CD4-positive, alpha-beta T cell treated with Interleukin-17A for 4 hours (primary cell): ENCODE results near the gene MAB21L2.

ENCODE experiments used
- DNase-seq: peaks from one replicate; pipeline ENCODE4 v3.0.0-alpha.2; 2020; ENCODE audit warnings: mixed read lengths

Gene MAB21L2

DNA sequence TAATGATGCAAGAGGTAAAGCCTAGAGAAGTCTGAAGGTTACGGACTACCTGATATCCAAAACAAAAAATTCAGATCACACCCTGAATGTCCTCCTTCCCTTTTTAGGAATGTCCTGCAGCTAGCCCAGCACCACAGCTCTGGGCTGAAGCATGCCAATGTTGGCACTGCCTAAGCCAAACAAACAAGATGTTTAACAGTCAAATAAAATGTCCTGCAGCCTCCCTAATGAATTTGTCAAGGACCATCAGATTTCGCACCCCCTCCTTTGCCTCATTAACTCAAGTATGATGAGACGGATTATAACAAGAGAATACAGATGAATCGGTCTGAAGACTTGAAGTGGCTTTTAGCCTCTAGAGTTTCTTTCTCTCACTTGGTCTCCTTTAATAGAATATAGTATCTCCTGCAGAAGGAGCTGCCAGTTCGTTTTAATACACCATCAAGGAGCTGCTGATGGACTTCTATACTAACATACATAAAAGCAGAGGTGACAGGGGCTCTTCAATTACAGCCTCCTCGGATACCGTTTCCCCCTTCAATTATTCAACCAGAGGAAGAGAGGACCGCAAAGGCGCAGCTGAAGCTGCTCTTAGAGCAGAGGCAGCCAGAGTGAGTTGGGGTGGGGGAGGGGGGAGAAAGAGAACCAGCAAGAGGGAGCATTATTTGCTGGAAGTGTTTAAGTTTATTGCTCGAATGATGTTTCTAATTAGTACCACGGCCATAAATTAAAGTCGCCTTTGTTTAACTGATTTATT is 3.0 kb upstream of the MAB21L2 start:
- no peak for DNase-seq

GRCh38 chr4:150579551-150580234 is 2.3 kb upstream of the MAB21L2 start:
- DNase-seq, result no peak

- DNase-seq, result no peak
Measured at GRCh38 chr4:150580306-150580705, 1.6 kb upstream of the MAB21L2 start.

DNA sequence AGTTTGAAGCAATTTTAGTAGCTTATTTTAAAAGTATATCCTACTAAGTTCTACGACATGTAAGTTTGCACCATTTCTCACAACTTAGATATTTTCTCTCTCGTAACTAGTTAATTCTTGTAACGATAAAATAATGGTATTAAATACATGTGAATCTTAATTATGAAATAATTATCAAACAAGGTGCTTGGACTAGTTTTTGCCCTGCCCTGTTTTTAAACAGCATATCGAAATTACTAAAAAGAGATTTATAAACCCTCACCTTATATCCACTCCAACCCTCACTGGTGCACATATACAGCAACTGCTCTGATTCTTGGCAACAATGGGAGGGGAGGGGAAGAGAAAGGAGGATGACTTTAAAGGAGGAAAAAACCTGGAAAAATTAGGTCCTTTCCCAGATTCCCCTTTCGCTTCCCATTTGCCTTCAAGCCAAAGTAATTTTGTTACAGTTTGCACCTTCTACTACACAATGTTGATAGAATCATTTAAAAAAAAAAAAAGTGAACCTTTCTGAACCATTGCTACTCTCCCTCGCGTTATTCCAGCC is 820 bp upstream of the MAB21L2 start:
- DNase-seq, result no peak

- DNase-seq, result no peak
Measured at GRCh38 chr4:150581641-150582051, 305 bp upstream of the MAB21L2 start.

DNA sequence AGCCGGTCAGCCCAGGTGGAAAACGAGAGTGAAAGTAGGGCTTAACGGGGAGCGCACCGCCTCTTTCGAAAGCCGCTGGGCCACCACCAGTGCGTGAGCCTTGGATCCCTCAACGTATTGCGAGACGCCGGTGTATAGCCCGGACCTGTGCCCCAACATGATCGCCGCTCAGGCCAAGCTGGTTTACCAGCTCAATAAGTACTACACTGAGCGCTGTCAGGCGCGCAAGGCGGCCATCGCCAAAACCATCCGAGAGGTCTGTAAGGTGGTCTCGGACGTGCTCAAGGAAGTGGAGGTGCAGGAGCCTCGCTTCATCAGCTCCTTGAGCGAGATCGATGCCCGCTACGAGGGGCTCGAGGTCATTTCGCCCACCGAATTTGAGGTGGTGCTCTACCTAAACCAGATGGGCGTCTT is 929 bp downstream of the MAB21L2 start:
- DNase-seq, result no peak

GRCh38 chr4:150583287-150584110 is 1.5 kb downstream of the MAB21L2 start:
- no peak for DNase-seq

GRCh38 chr4:150584111-150584915 is 2.4 kb downstream of the MAB21L2 start:
- no peak for DNase-seq

DNA sequence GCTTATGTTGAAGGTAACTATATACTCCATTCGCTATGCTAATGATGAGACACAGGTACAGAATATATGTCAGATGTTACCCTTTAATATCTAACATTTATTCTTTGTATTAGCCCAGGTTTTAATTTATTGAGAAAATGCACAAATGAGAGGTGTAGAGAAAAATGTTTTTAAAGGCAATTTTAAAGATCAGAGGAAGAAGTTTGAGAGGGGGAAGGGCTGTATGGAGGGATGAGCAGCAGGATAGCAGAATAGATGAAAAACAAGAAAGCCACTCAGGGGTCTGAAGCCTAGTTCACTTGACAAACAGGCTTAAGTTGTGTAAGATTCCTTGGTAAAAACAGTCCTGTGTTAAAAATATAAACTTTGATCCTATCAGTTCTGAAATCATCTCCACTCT is 3.7 kb downstream of the MAB21L2 start:
- DNase-seq, result no peak

DNA sequence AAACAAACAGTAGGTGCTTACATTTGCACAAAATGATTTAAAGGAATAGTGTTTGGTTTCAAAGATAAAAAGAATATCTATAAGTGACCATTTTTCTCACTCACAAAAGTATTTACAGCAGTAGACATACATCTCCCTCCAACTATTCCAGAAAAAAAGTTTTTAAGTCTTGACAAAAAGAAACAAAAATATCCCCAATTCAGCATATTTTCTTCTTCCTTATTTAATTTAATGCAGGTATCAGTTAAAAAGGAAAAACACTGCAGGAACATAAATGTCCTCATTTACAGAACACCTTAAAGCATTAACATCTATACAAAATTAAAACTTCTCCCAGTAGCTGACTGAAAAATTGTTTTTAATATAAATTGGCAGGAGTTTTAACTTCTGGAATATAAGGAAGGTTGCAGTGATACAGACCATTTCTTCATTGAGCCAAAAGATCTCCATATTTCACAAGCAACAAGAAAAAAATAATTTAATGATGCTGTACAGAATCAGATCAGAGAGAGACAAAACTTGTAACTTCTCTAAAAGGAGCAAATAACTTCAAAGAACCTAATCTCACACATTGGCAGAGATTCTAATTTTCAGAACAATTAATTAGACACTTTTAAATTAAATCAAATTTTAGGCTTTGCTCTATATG is 4.3 kb downstream of the MAB21L2 start:
- DNase-seq, result no peak

- DNase-seq, result no peak
Measured at GRCh38 chr4:150588316-150588715, 6.4 kb downstream of the MAB21L2 start.

DNA sequence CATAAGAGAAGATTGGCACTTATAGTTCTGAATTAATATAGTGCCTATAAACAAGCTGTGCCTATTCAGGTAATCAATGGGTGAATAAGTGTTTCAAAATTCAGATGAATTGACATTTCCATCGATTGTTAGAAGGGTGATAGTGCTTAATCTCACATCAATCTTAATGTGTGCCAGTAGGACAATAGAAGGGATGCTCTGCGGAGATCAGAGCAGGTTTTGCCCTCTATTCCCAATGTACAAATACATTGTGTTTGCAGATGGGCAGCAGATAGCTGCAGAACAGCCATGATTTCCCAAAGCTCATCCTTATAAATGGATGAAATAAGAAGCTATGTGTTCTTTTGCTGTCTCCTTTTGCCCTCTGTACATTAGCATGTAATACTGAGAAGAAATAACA is 7.2 kb downstream of the MAB21L2 start:
- DNase-seq, result no peak

GRCh38 chr4:150590631-150591030 is 8.7 kb downstream of the MAB21L2 start:
- DNase-seq, result no peak

- DNase-seq, result no peak
Measured at GRCh38 chr4:150591406-150591805, 9.5 kb downstream of the MAB21L2 start.

DNA sequence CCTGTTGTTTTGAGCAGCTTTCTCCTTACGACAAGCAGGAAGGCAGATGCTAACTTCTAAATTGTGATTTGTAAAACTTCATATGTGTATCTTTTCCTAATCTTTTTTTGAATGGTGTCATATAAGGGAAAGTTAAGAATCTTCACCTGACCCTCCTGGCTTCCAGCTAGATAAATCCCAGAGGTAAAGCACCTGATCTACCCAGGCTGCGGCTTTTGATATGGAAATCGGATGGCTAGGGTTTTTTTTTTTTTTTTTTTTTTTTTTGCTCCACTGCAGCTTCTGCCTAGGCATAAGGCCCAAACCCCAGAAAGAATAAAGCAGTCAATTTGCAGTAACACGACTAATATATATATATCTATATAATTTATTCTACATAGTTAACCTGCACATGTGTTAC is 10.0 kb downstream of the MAB21L2 start:
- no peak for DNase-seq

- no peak for DNase-seq
Measured at GRCh38 chr4:150593996-150594395, 12.0 kb downstream of the MAB21L2 start.

- DNase-seq, result no peak
Measured at GRCh38 chr4:150598909-150599308, 17.0 kb downstream of the MAB21L2 start.

- no peak for DNase-seq
Measured at GRCh38 chr4:150599547-150599946, 17.6 kb downstream of the MAB21L2 start.

GRCh38 chr4:150600812-150601445 is 19.0 kb downstream of the MAB21L2 start:
- no peak for DNase-seq

- DNase-seq, result no peak
Measured at GRCh38 chr4:150609131-150609530, 27.2 kb downstream of the MAB21L2 start.

DNA sequence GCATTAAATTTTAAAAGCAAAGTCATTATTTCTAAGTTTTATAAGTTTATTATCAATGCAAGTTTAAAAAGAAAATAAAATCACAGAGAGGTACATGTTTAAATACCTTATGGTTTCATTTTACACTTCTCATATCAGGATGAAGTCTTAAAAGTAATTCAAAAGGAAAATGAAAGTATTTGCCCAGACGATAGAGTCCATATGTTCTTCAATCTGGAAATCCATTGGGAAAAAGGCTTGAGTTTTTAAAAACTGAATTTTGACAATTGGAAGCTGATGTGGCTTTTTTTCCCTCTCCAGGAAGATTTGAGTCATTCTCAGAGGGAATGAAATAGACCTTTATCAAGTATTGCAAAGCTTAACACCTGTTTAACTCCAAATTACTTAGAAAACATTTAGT is 37.1 kb downstream of the MAB21L2 start:
- DNase-seq, result no peak
